Hematopoietic multipotent progenitor cell treated with erythropoietin and hydrocortisone succinate and interleukin-3 and kit ligand, for 8 days (in vitro differentiated cells): ENCODE results near the gene ZFYVE1.
"Not testable (repeated sequence)": the region's sequence is repeated elsewhere in the genome, so short reads cannot be mapped to it uniquely, and the experiment has no call there.

ENCODE experiments used
- DNase-seq: peaks from one replicate; pipeline ENCODE4 v3.0.0-alpha.2; 2015

ZFYVE1 gene

DNA sequence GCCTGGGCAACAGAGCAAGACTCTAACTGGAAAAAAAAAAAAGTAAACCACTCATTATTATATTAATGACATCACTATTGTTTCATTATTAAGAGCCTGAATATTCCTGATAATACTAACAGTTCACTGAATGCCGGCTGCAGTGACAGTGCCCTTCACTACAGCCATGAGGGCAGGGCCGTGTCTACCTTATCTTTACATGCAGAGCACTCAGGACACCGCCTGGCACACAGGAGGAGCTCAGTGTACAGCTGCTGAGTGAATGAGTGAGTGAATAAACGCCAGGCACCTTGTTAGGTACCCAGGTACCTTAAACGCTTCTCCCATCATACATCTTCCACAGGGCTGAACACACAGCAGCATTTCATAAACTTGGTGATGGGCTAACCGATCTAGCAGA, 23.2 kb downstream of the ZFYVE1 start:
- DNase-seq, result peak; percentile 95

DNA sequence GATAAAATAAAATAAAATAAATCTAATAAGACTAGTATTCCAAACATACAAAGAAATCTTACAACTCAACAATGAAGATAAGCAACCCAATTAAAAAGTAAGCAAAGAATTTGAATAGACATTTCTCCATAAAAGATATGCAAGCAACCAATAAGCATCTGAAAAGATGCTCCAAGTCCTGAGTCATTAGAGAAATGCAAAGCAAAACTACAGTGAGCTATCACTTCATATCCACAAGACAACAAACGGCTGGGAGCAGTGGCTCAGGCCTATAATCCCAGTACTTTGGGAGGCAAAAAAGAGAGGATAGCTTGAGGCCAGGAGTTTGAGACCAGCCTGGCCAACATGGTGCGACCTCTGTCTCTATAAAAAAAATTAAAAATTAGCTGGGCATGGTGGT, 26.8 kb downstream of the ZFYVE1 start:
- DNase-seq, result no peak

DNA sequence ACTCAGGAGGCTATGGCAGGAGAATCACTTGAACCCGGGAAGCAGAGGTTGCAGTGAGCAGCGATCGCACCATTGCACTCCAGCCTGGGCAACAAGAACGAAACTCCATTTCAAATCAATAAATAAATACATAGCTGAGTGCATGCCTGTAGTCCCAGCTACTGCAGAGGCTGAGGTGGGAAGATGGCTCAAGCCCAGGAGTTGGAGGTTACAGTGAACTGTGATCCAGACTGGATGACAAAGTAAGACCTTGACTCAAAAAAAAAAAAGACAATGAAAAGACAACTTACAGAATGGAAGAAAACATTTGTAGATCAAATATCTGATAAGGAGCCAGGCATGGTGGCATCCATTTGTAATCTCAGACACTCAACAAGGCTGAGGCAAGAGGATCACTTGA, 27.6 kb downstream of the ZFYVE1 start:
- DNase-seq, result no peak

DNA sequence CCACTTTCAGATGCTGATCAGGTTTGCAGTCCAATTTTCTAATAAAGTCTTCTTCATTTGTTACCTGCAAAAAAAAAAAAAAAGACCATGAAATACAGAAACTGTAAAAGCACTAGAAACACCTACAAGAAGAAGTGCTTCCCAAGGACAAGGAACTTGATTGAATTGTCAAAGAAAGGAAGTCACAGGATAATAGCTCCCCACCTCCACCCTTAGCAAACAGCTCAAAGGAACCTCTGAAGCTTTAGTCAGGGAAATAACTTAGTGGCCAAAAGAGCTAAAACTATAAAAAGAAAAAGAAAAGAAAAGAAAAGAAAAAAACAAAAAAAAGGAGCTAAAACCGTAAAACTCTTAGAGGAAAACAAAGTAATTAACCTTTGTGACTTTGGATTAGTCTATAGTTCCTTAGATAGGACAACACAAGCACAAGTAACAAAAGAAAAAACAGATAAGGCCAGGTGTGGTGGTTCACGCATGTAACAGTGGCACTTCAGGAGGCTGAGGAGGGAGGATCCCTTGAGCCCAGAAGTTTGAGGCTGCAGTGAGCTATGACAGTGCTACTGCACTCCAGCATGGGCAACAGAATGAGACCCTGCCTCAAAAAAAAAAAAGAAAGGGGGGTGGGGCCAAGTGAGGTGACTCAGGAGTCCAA, 28.5 kb downstream of the ZFYVE1 start:
- DNase-seq, result no peak

DNA sequence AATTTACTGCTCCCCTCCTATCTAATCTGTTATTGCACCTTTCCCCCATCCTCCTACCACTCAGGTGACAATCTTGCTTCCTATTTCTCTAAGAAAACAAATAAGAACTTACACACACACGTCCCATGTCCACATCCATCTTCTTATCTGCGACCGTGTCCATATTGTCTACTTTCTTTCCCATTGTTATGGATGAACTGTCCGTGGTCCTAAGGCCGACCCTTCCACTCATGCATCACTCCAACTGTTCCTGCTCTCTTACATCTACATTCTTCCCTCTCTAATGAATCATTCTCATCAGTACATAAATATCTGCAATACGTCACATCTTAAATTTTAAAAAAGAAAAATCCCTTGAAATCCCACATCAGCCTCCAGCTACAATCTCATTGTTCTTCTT, 30.0 kb downstream of the ZFYVE1 start:
- no peak for DNase-seq

DNA sequence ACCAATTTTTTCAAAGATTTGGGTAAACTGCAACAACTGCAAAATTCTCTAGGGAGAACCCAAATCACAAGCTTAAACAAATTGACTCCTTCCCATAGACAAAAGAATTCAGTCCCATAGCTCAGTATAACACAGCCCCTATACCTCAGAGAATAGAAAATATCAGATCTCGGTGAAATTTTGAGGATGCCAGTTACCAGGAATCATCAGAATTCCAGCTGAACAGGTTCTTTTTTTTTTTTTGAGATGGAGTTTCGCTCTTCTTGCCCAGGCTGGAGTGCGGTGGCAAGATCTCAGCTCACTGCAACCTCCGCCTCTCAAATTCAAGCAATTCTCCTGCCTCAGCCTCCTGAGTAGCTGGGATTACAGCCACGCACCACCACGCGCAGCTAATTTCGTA, 36.7 kb downstream of the ZFYVE1 start:
- DNase-seq, result no peak

DNA sequence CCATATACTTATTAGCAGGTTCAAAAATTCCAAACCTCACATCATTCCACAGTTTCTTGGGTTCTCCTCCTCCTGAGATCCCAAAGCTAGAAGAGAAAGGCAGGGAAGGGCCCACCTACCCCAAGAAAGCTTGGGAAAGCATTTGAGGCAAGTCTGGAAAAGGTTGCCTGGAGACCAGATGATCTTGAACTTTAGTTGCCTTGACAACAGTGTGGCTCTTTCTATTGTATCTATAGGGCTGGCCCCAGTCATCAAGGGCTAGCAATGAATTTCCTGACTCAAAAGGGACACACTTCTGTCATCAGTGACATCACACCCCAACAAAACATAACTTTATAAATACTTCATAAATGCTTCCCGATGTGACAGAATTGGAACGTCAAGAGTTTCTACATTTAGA, 40.0 kb downstream of the ZFYVE1 start:
- DNase-seq, result no peak

DNA sequence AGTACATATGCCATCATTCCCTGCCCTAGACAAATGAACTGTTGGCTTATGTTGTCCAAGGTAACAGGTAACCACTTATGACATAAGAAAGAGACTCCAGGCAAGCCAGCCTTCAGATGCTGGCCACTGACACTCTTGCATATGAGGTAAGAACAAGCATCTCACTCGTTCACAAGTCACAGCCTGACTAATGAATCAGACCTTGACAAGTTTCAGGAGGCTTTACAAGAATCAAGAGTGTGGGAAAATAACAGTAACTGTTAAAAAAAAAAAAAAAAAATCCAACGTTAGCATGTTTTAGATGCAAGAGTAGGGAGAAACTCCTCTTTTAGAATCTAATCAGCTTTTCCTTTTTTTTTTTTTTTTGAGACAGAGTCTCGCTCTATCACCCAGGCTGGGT, 40.7 kb downstream of the ZFYVE1 start:
- no peak for DNase-seq

DNA sequence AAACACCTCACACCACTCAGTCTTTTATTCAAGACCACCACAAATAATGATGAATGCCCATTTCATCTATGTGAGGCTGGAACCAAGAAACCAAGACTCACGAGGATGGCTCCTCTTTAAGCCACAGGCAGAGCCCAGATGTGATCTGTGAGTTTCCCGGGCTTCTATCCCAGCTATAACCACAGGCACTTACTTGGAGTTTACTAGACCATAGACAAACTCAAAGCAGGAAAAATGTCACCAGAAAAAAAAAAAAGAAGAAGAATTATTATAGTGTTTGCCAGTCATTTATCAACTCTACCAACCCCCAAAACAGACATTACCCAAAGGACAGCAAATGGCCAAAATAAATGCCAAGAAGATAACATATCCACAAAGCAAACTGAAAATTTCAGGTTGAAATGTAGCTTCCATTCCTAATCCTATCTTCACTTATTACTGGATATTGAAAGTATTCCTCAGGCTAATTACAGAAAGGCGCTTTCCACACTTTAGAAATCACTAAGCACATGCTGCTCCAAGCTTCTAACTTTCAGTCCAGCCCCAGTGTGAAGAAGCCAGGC, 44.7 kb downstream of the ZFYVE1 start:
- no peak for DNase-seq

DNA sequence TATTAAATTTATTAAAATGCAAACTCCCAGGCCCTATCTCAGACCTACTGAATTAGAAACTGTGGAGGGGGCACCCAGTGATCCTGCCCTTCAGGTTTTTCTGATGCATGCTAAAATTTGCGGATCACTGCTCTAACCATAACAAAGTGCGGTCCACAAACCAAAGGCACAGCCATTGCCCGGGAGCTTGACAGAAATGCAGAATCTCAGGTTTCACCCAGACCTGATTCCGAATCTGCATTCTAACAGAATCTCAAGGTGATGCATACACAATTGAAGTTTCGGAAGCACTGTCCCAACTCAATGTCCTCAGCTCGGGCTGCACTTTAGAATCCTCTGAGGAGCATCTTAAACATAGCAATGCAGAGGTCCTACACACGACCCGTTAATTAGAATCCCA, 46.0 kb downstream of the ZFYVE1 start:
- DNase-seq, result no peak

DNA sequence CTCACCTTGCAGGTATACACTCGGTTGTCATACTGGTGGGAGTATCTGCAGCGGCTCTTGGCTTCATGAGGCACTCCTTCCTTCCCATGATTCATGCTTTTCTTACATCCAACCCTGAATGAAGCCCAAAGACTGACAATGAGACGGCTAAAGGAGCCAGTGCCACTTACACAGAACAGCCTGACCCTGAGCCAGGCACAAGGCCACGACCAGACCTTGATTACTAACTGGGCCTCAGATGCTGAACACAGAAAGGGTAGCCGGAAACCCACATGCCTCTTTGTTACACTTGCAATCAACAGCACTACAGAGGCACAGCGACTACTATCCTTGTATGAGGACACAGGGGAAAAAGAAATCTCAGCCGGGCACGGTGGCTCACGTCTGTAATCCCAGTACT, 48.0 kb downstream of the ZFYVE1 start:
- DNase-seq, result no peak

DNA sequence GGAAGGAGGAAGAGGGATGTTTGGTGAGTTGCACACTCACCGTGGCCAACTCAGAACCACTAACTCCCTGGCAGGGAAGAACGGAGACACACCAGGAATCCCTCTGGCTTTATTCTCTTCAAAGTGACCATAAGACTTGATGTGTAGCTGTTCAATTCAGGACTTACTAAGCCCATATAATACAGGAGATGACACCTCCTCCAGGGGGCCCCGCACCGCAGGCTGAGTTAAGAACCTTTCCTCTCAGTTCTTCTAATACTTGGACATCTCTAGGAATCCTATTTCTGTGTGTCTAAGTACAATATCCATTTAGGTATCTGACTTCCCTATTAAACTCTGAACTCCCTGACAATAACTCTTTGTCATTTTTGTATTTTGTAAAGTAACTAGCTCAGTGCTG, 51.1 kb downstream of the ZFYVE1 start:
- peak; percentile 38 for DNase-seq

DNA sequence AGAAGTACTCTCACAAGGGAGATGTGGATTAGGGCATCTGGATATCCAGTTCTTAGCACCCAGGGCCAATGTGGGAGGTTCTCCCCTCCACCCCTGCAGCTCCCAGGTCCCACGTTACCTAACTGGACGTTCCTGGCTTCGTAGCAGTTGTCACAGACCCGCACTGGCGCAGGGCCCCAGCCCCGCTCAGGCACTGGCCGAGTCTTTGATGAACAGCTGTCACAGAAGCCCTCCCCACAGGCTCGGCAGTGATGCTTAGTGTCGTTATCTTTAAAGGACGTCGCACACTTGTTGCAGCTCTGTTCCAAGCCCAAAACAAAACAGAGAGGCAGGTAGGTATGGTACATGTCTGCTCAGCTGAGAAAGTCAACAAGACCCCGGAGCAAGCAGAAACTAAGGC, 52.2 kb downstream of the ZFYVE1 start:
- DNase-seq, result no peak

DNA sequence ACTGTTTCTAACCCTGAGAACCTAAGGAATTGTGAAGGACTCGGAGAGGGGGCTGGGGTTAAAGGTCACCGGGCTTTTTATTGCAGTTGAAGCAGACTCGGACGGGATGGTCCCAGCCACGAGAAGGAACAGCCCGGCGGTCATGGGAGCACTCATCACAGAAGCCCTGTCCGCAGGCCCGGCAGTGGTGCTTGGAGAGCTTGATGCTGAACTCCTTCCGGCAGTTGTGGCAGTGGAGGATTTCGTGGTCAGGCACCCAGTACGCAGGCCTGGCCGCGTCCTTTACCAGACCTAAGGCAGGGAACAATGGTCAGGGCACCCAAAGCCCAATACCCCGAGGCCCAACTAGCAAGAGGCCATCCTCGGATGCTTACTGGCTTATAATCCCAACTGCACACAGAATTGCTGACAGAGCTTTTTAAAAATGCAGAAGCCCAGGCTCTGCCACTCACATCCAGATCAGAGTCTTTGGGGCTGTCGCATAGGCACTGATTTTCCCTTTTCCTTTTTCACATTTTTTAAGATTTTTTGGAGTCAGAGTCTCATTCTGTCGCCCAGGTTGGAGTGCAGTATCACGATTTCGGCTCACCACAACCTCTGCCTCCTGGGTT, 56.0 kb downstream of the ZFYVE1 start:
- DNase-seq, result no peak

DNA sequence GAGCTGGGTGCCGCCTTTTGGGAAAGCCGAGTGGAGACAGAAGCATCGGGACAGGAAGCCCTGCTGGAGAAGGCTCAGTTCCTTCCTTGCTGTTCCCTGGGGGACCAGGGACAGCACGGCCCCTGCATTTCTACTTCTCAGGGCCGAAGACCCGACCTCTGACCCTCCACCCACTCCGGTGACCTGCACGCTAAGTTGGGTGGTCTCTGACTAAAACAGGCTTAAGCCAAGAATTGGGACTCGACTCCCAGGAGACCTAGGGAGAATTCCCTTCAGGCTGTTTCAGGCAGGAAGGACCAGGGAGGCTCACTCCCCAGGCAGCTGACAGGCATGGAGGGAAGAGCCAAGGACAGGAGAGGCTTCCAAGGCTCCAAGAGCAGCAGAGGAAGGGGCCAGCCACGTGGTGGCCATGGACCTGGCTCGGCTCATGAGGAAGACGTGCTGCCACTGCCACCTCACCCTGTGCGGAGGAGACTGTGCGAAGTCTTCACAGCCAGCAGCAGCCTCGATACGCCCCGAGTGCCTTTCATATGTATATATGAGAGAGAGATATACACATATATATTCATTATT, 56.8 kb downstream of the ZFYVE1 start:
- no peak for DNase-seq

DNA sequence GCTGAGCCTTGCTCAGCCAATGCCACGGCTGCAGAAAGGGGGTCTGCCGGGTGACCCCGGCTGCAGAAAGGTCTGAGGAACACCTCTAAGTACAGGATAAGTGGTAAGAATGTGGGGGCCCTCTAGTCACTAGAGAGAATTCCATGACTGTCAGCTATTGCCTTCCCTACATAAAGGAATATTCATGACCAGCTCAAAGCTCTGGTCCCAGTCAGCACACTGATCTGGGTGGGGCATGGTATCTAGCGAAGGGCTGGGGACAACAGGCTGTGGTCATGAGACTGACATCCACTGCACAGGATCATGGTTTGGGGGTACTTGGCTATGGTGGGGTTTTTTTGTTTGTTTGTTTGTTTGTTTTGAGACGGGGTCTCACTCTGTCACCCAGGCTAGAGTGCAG, 58.6 kb downstream of the ZFYVE1 start:
- no peak for DNase-seq

DNA sequence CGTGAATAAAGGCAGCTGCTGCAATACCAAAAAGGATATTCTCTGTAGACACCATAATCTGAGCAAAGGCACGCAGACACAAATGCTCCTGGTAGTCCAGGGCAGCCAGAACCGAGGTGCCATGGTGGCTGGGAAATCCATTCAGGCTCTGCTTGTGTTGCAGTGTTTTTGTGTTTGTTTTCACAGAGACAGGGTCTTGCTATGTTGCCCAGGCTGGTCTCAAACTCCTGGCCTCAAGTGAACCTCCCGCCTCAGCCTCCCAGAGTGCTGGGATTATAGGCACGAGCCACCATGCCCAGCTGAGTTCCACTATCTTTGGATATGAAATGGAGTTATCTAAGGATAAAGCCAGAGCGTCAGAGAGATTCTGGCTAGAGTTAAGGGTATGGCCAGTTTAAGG, 60.9 kb downstream of the ZFYVE1 start:
- DNase-seq, result no peak

DNA sequence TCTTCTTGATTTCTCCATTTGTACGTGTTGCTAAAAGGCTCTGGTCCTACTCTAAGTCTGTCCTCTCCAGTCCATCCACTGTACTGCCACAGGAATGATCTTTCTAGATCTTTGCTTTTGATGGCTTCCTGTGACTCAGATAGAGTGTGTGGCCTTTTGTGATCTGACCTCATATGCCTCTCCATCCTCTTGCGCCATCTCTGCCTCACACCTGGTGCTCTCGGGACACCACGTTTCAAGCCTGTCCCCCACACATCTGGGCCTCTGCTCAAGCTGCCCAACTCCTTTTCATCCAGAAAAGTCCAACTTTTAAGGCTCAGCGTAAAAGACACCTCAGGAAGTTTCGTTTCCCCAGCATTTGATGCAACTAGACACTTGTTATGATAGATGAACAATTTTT, 61.7 kb downstream of the ZFYVE1 start:
- DNase-seq, result no peak

DNA sequence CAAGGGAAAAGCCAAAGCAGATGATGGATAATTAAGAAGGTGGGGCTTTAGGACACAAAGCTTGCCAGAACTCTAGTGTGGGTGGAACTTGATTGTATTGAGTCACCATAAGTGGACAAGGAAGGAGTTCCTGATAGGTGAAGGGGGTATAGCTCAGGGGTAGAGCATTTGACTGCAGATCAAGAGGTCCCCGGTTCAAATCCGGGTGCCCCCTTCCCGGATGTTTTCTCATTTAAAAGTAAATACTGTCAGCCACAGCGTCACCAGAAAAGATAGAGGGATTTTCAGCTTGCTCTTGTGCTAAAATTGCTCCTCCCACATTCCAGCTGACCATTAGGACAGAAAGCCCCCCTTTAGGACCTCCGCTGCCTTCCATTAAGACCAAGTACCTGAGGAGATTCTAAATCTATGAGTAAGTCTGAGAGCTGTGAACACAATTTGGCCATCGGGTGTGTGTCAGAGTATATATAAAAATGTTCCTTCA, 64.0 kb downstream of the ZFYVE1 start:
- peak; percentile 62 for DNase-seq

DNA sequence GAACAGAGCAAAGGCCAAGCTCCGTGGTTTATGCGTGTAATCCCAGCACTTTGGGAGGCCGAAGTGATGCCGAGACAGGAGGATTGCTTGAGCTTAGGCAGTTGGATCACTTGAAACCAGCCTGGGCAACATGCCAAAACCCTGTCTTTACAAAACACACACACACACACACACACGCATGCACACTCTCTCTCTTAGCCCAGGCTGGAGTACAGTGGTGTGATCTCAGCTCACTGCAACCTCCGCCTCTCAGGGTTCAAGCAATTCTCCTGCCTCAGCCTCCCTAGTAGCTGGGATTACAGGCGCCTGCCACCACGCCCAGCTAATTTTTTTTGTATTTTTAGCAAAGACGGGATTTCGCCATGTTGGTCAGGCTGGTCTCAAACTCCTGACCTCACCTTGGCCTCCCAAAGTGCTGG, 64.6 kb downstream of the ZFYVE1 start:
- not testable (repeated sequence) for DNase-seq

DNA sequence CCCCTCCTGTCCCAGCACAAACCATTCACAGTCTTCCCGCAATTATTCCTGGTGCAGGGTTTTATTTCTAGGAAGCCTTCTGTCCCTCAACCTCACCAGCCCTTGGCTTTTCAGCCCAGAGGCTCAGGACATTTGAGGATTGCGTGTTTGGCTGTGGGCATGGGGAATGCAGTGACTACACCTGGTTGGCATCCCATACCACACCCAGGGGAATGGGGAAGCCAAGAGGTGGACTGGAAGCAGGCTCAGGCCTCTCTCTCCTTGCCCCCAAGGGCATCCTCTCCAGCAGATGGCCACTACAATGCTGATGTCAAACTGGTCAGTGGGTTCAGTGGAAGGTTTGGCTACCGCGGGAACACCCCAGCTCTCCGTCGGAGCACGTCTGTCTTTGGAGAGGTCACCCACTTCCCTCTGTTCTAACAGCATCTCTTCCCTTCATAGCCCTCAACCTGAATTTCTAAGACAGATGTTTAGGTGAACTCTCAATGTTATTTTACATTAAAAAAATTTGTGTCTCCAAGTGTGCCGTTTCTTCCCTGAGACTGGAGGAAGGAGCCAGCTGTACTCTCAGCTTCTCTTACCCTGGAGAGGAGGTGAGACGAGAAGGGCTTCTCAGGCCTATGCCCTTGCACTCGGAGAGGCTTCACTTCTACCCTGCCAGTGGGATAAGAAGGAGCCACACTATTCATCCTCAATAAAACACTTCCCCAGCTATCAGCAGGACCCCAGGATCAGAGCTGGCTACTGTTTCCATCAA, 65.1 kb downstream of the ZFYVE1 start:
- no peak for DNase-seq

DNA sequence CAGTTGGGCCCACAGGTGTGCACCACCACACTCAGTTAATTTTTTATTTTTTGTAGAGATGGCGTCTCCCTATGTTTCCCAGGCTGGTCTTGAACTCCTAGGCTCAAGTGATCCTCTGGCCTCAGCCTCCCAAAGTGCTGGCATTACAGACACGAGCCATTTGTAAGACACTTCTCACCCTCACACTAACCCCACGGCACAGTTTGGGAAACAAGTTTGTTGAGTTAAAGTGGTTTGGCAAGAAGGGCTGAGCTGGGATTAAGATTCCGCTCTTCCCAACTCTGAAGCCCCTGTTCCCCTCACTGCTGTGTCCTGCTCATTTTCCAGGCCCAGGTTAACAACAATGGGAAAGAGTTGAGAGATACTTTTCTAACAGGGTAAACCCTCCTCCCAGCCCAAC, 65.9 kb downstream of the ZFYVE1 start:
- DNase-seq, result not testable (repeated sequence)

DNA sequence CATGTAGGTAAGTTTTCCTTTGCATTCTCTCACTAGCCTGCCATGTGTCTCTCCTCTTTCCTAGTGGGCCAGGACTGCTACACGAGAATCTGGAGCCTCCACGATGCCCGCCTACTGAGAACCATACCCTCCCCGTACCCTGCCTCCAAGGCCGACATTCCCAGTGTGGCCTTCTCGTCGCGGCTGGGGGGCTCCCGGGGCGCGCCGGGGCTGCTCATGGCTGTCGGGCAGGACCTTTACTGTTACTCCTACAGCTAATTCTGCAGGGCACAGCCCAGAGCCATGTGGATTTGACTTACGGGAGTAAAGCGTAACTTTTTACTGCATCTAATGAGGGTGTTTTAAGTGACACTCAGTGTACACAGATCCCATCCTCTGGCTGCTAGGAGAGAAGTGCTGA, 68.4 kb downstream of the ZFYVE1 start:
- no peak for DNase-seq

DNA sequence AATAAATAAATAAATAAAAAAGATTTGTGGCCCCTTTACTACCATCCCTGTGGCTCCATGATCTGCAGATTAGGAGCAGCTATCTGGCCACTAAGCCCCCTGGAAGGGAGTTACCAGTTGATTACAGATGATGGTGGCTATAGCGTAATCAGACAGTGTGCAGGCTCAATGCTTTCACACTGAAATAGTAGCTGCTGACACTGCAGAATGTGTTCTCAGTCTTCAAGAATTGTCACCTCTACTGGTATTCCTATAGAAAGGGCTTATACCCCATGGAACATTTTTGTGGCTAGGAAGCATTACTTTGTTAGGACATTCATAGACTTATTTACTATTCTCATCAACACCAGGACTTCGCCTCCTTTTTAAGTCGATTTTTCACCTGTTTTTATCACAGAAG, 69.7 kb downstream of the ZFYVE1 start:
- peak; percentile 30 for DNase-seq
